GM12878 (cell line): ENCODE measurements around the gene WFDC6. TPM values are rescaled to one million over a fixed set of nuclear protein-coding genes. Genes with fewer than 3 reads are reported as not detected.

Source experiments
- ATAC-seq: fragments of 200-7000 bp; cut with Tn5 transposase; 3 replicates; pipeline ENCODE4 v1.9.1; 2020; ENCODE audit warnings: mild to moderate bottlenecking, moderate library complexity
- BruUV-seq: library from RNA; stranded (reverse); fragments of 400-500 nt; replicated peaks from 2 replicates; lab custom pipeline; 2021; lab: Mats Ljungman, UMichigan
- CTCF ChIA-PET: fragments of 300-600 bp; sonication (Branson Sonifier 250); formaldehyde crosslinking; extraction: SDS; loops from one replicate; lab custom pipeline; 2021; ENCODE audit warnings: inconsistent platforms; lab: Yijun Ruan, JAX
- POLR2A ChIA-PET: fragments of 350-600 bp; formaldehyde crosslinking; extraction: SDS; loops from one replicate; lab custom pipeline; 2021; ENCODE audit warnings: inconsistent platforms; lab: Charles Lee
- RAD21 ChIA-PET: fragments of 300-600 bp; sonication (Branson Sonifier 250); formaldehyde crosslinking; loops from one replicate; lab custom pipeline; 2023; ENCODE audit warnings: antibody characterized with exemption; ENCODE audit not compliant: unreplicated experiment; lab: Charles Lee
- SMC1A ChIA-PET: fragments of 300-600 bp; sonication (Branson Sonifier 250); formaldehyde crosslinking; loops from one replicate; lab custom pipeline; 2023; ENCODE audit not compliant: unreplicated experiment, uncharacterized antibody; lab: Charles Lee
- DNase-seq: peaks from one replicate; pipeline ENCODE4 v3.0.0-alpha.2; 2011; ENCODE audit warnings: low read depth, low spot score
- FAIRE-seq: peaks from 3 replicates; lab custom pipeline; 2011; peaks lifted over from hg19 to GRCh38; lab: Jason Lieb, UNC
- H2AFZ ChIP-seq: 2 replicates; pipeline ENCODE4 v1.6.0; 2011; ENCODE audit warnings: low read depth, low read length, control low read depth; ENCODE audit not compliant: control insufficient read depth
- H3K27ac ChIP-seq: 2 replicates; pipeline ENCODE4 v1.5.1; 2011; ENCODE audit warnings: control low read depth; ENCODE audit not compliant: control insufficient read depth, insufficient read depth
- H3K27me3 ChIP-seq, 2 experiments: replicated peaks in 1 of 2; 2 replicates each; pipeline versions ENCODE4 v1.6.0 to v1.6.1; 2011; ENCODE audit warnings: low read length in 1 of 2; ENCODE audit not compliant: control insufficient read depth in 2 of 2, insufficient read depth in 2 of 2
- H3K36me3 ChIP-seq, 2 experiments: 2 replicates each; pipeline ENCODE4 v1.5.1; 2011; ENCODE audit warnings: low read length in 1 of 2; ENCODE audit not compliant: control insufficient read depth in 2 of 2, insufficient read depth in 2 of 2
- H3K4me1 ChIP-seq: 2 replicates; pipeline ENCODE4 v1.6.1; 2011; ENCODE audit warnings: mild to moderate bottlenecking, low read length, moderate library complexity, mixed read lengths; ENCODE audit not compliant: control insufficient read depth, insufficient read depth
- H3K4me2 ChIP-seq: 2 replicates; pipeline ENCODE4 v1.6.0; 2011; ENCODE audit warnings: control low read depth; ENCODE audit not compliant: control insufficient read depth, insufficient read depth
- H3K4me3 ChIP-seq: fragments of 200-600 bp; sonication (generic); 2 replicates; pipeline ENCODE4 v1.5.1; 2016
- H3K79me2 ChIP-seq: 2 replicates; pipeline ENCODE4 v1.6.0; 2011; ENCODE audit warnings: low read length; ENCODE audit not compliant: control insufficient read depth, insufficient read depth
- H3K9ac ChIP-seq: 2 replicates; pipeline ENCODE4 v1.8.0; 2011; ENCODE audit warnings: low read length, control low read depth, mixed read lengths; ENCODE audit not compliant: control insufficient read depth, insufficient read depth
- H3K9me3 ChIP-seq: replicated peaks from 3 replicates; pipeline ENCODE4 v1.5.1; 2011; ENCODE audit warnings: mild to moderate bottlenecking, low read length; ENCODE audit not compliant: control insufficient read depth, insufficient read depth
- H4K20me1 ChIP-seq: 2 replicates; pipeline ENCODE4 v1.6.0; 2011; ENCODE audit not compliant: control insufficient read depth, insufficient read depth
- BRCA1 ChIP-seq: IDR thresholded peaks from 2 replicates; pipeline ENCODE4 v1.6.1; 2011; ENCODE audit warnings: low read depth, low read length, improper control_type of control experiment
- CREM ChIP-seq: IDR thresholded peaks from 2 replicates; pipeline ENCODE4 v1.6.1; 2014; ENCODE audit warnings: antibody characterized with exemption, low read depth
- EZH2 ChIP-seq: IDR thresholded peaks from 2 replicates; pipeline ENCODE4 v1.6.1; 2012; ENCODE audit warnings: low read depth, mild to moderate bottlenecking, control low read depth, inconsistent platforms, low read length, borderline replicate concordance; ENCODE audit not compliant: control insufficient read depth
- KLF5 ChIP-seq: fragments of 450-650 bp; IDR thresholded peaks from 2 replicates; pipeline ENCODE4 v1.6.1; 2014; ENCODE audit warnings: mild to moderate bottlenecking; ENCODE audit not compliant: partially characterized antibody
- MYB ChIP-seq: fragments of 150-350 bp; IDR thresholded peaks from 2 replicates; pipeline ENCODE4 v1.6.1; 2014; ENCODE audit warnings: mild to moderate bottlenecking, low read depth, low read length, borderline replicate concordance
- MYC ChIP-seq: IDR thresholded peaks from 2 replicates; pipeline ENCODE4 v1.6.1; 2011; ENCODE audit warnings: mild to moderate bottlenecking, low read length, moderate library complexity, inconsistent platforms; ENCODE audit not compliant: insufficient read depth, insufficient replicate concordance, insufficient read length, severe bottlenecking
- TARDBP ChIP-seq: IDR thresholded peaks from 2 replicates; pipeline ENCODE4 v1.6.1; 2016; ENCODE audit warnings: borderline replicate concordance
- TCF12 ChIP-seq: IDR thresholded peaks from 2 replicates; pipeline ENCODE4 v1.6.1; 2011; ENCODE audit warnings: low read depth, mild to moderate bottlenecking, low read length
- WRNIP1 ChIP-seq: IDR thresholded peaks from 2 replicates; pipeline ENCODE4 v1.6.1; 2011; ENCODE audit warnings: low read depth, low read length, improper control_type of control experiment, borderline replicate concordance
- YBX1 ChIP-seq: fragments of 450-650 bp; IDR thresholded peaks from 2 replicates; pipeline ENCODE4 v1.6.1; 2016; ENCODE audit warnings: antibody characterized with exemption
- ZNF217 ChIP-seq: fragments of 450-650 bp; IDR thresholded peaks from 2 replicates; pipeline ENCODE4 v1.6.1; 2017; ENCODE audit warnings: antibody characterized with exemption, mild to moderate bottlenecking
- WGBS: methylation state at CpG from one replicate; pipeline ENCODE4 v1.1.6; 2016; ENCODE audit warnings: low lambda C conversion rate; ENCODE audit not compliant: insufficient replicate concordance, insufficient coverage; ENCODE audit errors: missing lambda C conversion rate; 5-methylcytosine and 5-hydroxymethylcytosine counted together
- in situ Hi-C: fragments of 300-500 bp; cut with MboI; formaldehyde crosslinking; loops from 9 replicates; pipeline ENCODE4 v1.14.3; 2018; ENCODE audit warnings: mixed read lengths
- intact Hi-C: fragments of 100-400 bp; cut with micrococcal nuclease; formaldehyde crosslinking; loops from one replicate; pipeline ENCODE4 v1.14.2; 2022; ENCODE audit not compliant: unreplicated experiment
- polyA plus RNA-seq, 11 experiments: library from polyadenylated mRNA; depleted of rRNA in 4 of 11; unstranded in 6 of 11; stranded (reverse) in 5 of 11; fragments of >200 nt; fragmentation: Nextera tagmentation in 4 of 11; fragmentation: Illumina TruSeq in 1 of 11; extraction: Ambion mirVana in 4 of 11; extraction: Trizol in 1 of 11; gene quantifications; 1 replicate in 1 of 11; 2 replicates in 10 of 11; pipeline versions ENCODE4 v1.2.1 to v1.2.3, GENCODE V29; 2011 to 2016; ENCODE audit warnings: inconsistent platforms in 2 of 11, missing spikeins in 2 of 11, low read depth in 1 of 11
- total RNA-seq, 4 experiments: library from RNA; depleted of rRNA in 3 of 4; stranded (reverse); fragments of >200 nt in 3 of 4; fragmentation: Illumina TruSeq in 1 of 4; extraction: Trizol in 1 of 4; gene quantifications; 2 replicates each; pipeline versions ENCODE4 v1.2.1 to v1.2.3, GENCODE V29; 2013 to 2021
- TF ChIP-seq, protein P1 (sequence below): IDR thresholded peaks from 2 replicates; pipeline ENCODE4 v1.6.1; 2011; ENCODE audit warnings: low read depth, low read length, improper control_type of control experiment, borderline replicate concordance
- TF ChIP-seq, protein P2 (sequence below): fragments of 450-650 bp; IDR thresholded peaks from 2 replicates; pipeline ENCODE4 v1.6.1; 2017; ENCODE audit warnings: mild to moderate bottlenecking, low read depth, inconsistent platforms; ENCODE audit not compliant: poor library complexity, severe bottlenecking
- TF ChIP-seq, protein P3 (sequence below): fragments of 450-650 bp; formaldehyde crosslinking; IDR thresholded peaks from 2 replicates; pipeline ENCODE4 v1.4.0; 2022; ENCODE audit warnings: mild to moderate bottlenecking, moderate library complexity

WFDC6 gene
- total and polyA plus RNA-seq, 10 of the 15 experiments (the other 5 are each of a cell fraction or from before 2014, with no cell fraction given), result not detected

DNA sequence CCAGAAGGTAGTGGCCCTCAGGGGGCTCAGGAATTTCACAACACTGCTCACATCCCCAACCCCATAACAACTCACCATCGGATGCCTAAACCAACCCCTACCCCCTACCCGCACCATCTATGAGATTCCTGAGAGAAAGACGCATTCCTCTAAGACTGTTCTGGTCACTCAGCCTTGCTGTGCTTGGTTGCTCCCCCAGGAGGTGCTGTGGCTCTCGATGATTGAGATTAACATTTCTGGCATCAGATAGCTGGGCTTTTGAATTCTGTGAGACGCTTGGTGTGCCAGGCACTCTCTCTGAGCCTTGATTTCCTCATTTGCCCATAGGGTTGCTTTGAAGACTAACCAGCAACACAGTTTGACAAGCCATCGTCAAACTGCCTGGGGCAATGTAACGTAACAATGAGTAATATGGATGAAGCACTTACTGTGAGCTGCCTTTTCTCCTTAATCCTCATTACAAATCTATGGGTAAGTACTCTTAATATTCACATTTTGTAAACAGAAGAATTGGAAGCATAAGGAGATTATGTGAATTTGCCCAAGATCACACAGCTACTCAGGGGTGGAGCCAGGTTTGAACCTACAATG is 978 bp downstream of the WFDC6 start (continued):
- TF ChIP-seq, protein P1, sequence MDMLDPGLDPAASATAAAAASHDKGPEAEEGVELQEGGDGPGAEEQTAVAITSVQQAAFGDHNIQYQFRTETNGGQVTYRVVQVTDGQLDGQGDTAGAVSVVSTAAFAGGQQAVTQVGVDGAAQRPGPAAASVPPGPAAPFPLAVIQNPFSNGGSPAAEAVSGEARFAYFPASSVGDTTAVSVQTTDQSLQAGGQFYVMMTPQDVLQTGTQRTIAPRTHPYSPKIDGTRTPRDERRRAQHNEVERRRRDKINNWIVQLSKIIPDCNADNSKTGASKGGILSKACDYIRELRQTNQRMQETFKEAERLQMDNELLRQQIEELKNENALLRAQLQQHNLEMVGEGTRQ, result no peak
- TF ChIP-seq KLF5 (no peak), WRNIP1 (no peak), YBX1 (no peak)

DNA sequence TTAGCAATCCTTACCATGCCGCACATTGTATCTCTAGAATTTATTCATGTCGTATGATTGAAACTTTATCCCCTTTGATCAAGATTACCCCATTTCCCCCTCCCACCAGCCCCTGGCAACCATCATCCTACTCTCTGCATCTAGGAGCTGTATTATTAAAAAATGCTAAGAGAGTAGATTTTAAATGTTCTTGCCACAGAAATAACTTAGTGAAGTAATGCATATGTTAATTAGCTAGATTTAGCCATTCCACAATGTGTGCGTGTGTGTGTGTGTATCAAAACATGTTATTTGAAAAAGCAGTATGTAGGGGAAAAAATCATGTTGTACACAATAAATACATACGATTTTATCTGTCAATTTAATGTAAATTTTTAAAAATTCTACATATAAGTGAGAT is 12.0 kb downstream of the WFDC6 start:
- Histone ChIP-seq H3K4me3 (no peak overlapping the region), H4K20me1 (no peaks in the 10 kb centered on the region), H3K4me2 (no peak overlapping the region), H2AFZ (no peak overlapping the region), H3K27me3 (peaks cover 0 to 4% of the 10 kb centered on the region in 2 experiments; a peak in 2 of 4 replicates), H3K9ac (no peak overlapping the region), H3K4me1 (no peaks in the 10 kb centered on the region), H3K36me3 (no peaks in the 10 kb centered on the region), H3K79me2 (no peaks in the 10 kb centered on the region), H3K9me3 (no peaks in the 10 kb centered on the region), H3K27ac (no peak overlapping the region)
- RAD21 ChIA-PET, result no interaction called here
- no peak for FAIRE-seq
- ATAC-seq, result no peak
- intact Hi-C loops, result no loop called here
- no peak for DNase-seq
- BruUV-seq, result no TSS peak
- TF ChIP-seq MYC (no peak), TARDBP (no peak), EZH2 (no peak), ZNF217 (no peak), BRCA1 (no peak), MYB (no peak), TCF12 (no peak), CREM (no peak)
- TF ChIP-seq, protein P2, sequence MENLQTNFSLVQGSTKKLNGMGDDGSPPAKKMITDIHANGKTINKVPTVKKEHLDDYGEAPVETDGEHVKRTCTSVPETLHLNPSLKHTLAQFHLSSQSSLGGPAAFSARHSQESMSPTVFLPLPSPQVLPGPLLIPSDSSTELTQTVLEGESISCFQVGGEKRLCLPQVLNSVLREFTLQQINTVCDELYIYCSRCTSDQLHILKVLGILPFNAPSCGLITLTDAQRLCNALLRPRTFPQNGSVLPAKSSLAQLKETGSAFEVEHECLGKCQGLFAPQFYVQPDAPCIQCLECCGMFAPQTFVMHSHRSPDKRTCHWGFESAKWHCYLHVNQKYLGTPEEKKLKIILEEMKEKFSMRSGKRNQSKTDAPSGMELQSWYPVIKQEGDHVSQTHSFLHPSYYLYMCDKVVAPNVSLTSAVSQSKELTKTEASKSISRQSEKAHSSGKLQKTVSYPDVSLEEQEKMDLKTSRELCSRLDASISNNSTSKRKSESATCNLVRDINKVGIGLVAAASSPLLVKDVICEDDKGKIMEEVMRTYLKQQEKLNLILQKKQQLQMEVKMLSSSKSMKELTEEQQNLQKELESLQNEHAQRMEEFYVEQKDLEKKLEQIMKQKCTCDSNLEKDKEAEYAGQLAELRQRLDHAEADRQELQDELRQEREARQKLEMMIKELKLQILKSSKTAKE, result no peak
- TF ChIP-seq, protein P3, sequence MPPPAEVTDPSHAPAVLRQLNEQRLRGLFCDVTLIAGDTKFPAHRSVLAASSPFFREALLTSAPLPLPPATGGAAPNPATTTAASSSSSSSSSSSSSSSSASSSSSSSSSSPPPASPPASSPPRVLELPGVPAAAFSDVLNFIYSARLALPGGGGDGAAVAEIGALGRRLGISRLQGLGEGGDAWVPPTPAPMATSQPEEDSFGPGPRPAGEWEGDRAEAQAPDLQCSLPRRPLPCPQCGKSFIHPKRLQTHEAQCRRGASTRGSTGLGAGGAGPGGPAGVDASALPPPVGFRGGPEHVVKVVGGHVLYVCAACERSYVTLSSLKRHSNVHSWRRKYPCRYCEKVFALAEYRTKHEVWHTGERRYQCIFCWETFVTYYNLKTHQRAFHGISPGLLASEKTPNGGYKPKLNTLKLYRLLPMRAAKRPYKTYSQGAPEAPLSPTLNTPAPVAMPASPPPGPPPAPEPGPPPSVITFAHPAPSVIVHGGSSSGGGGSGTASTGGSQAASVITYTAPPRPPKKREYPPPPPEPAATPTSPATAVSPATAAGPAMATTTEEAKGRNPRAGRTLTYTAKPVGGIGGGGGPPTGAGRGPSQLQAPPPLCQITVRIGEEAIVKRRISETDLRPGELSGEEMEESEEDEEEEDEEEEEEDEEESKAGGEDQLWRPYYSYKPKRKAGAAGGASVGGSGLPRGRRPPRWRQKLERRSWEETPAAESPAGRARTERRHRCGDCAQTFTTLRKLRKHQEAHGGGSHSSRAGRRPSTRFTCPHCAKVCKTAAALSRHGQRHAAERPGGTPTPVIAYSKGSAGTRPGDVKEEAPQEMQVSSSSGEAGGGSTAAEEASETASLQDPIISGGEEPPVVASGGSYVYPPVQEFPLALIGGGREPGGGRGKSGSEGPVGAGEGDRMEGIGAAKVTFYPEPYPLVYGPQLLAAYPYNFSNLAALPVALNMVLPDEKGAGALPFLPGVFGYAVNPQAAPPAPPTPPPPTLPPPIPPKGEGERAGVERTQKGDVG (CRISPR knock-in tag), result no peak
- in situ Hi-C loops, result no loop called here
- CTCF ChIA-PET, result interaction anchor here (0.7 kb wide), 1 partner anchor 227 kb away, joined by 3 read pairs; no protein-coding TSS in a partner anchor
- WGBS, result 69% methylated on average over 4 of the region's 4 CpGs
- POLR2A ChIA-PET, result no interaction called here
- SMC1A ChIA-PET, result interaction anchor here (0.6 kb wide), 1 partner anchor 345 kb away, joined by 3 read pairs; no protein-coding TSS in a partner anchor
